H1 (cell line): ENCODE data around the gene MCEMP1. TPM values are rescaled to one million over a fixed set of nuclear protein-coding genes. Genes with fewer than 3 reads are reported as not detected.

Experiments used
- CTCF ChIA-PET: fragments of 300-600 bp; sonication (Branson Sonifier 250); formaldehyde crosslinking; loops from one replicate; lab custom pipeline; 2021; ENCODE audit not compliant: partially characterized antibody; lab: Charles Lee
- POLR2A ChIA-PET: fragments of 300-600 bp; sonication (Branson Sonifier 250); formaldehyde crosslinking; loops from one replicate; lab custom pipeline; 2021; ENCODE audit warnings: inconsistent platforms; ENCODE audit not compliant: partially characterized antibody; lab: Charles Lee
- DNase-seq, 2 experiments: peaks; one replicate each; pipeline versions ENCODE4 v3.0.0 to v3.0.0-alpha.2; 2010 to 2022; ENCODE audit warnings: low spot score in 2 of 2, low read depth in 1 of 2, mixed read lengths in 1 of 2
- FAIRE-seq: peaks from 2 replicates; lab custom pipeline; 2011; peaks lifted over from hg19 to GRCh38; lab: Jason Lieb, UNC
- H2AFZ ChIP-seq: 2 replicates; pipeline ENCODE4 v1.8.1; 2012; ENCODE audit warnings: low read length, inconsistent platforms
- H2AK5ac ChIP-seq: 2 replicates; pipeline ENCODE4 v1.6.1; 2013; ENCODE audit warnings: low read depth, low read length
- H2BK120ac ChIP-seq: replicated peaks from 2 replicates; pipeline ENCODE3; 2013; ENCODE audit warnings: low read depth, low read length, inconsistent platforms
- H2BK12ac ChIP-seq: 2 replicates; pipeline ENCODE4 v1.6.1; 2013; ENCODE audit warnings: low read depth, low read length
- H2BK15ac ChIP-seq: 2 replicates; pipeline ENCODE4 v1.6.1; 2013; ENCODE audit warnings: low read length
- H2BK20ac ChIP-seq: 2 replicates; pipeline ENCODE4 v1.6.1; 2013; ENCODE audit warnings: low read length
- H2BK5ac ChIP-seq: 2 replicates; pipeline ENCODE4 v1.6.1; 2013; ENCODE audit warnings: low read depth, low read length
- H3K14ac ChIP-seq: 2 replicates; pipeline ENCODE4 v1.6.1; 2013; ENCODE audit warnings: inconsistent platforms; ENCODE audit not compliant: insufficient read length
- H3K18ac ChIP-seq: 2 replicates; pipeline ENCODE4 v1.6.1; 2013; ENCODE audit warnings: low read length; ENCODE audit errors: extremely low read depth
- H3K23ac ChIP-seq: 2 replicates; pipeline ENCODE4 v1.6.1; 2013; ENCODE audit warnings: inconsistent platforms; ENCODE audit not compliant: insufficient read length
- H3K23me2 ChIP-seq: 2 replicates; pipeline ENCODE4 v1.6.1; 2013; ENCODE audit warnings: low read depth, low read length
- H3K27ac ChIP-seq: 2 replicates; pipeline ENCODE4 v1.6.1; 2011; ENCODE audit warnings: low read depth, low read length, inconsistent platforms
- H3K27me3 ChIP-seq, 4 experiments: replicated peaks in 1 of 4; 1 replicate in 1 of 4; 2 replicates in 3 of 4; pipeline versions ENCODE4 v1.6.1 to v1.8.1; 2011 to 2013; ENCODE audit warnings: low read length in 3 of 4, mild to moderate bottlenecking in 3 of 4, inconsistent platforms in 2 of 4, mixed read lengths in 2 of 4, moderate library complexity in 1 of 4; ENCODE audit not compliant: control insufficient read depth in 3 of 4, insufficient read depth in 3 of 4; ENCODE audit errors: extremely low read depth in 1 of 4
- H3K36me3 ChIP-seq, 4 experiments: 2 replicates each; pipeline versions ENCODE4 v1.6.1 to v1.8.1; 2011 to 2013; ENCODE audit warnings: mild to moderate bottlenecking in 4 of 4, low read length in 3 of 4, moderate library complexity in 2 of 4, control low read depth in 1 of 4, inconsistent platforms in 1 of 4; ENCODE audit not compliant: insufficient read depth in 4 of 4, control insufficient read depth in 2 of 4
- H3K4ac ChIP-seq: replicated peaks from 2 replicates; pipeline ENCODE3; 2013; ENCODE audit warnings: low read length, low read depth, mixed read lengths, inconsistent platforms; ENCODE audit not compliant: insufficient read length
- H3K4me1 ChIP-seq, 4 experiments: replicated peaks in 1 of 4; 1 replicate in 1 of 4; 2 replicates in 3 of 4; pipeline versions ENCODE4 v1.6.1 to v1.8.1; 2011 to 2013; ENCODE audit warnings: low read length in 3 of 4, inconsistent platforms in 2 of 4, mixed read lengths in 1 of 4; ENCODE audit not compliant: insufficient read depth in 4 of 4, control insufficient read depth in 3 of 4
- H3K4me2 ChIP-seq, 2 experiments: 2 replicates each; pipeline versions ENCODE4 v1.6.1 to v1.8.1; 2011 to 2013; ENCODE audit warnings: low read depth in 2 of 2, low read length in 2 of 2, control low read depth in 1 of 2, inconsistent platforms in 1 of 2, mild to moderate bottlenecking in 1 of 2; ENCODE audit not compliant: insufficient read depth in 1 of 2
- H3K4me3 ChIP-seq, 4 experiments: fragments of 200-600, 300-600 bp in 1 of 4; sonication (generic), shearing (Covaris generic), sonication (Bioruptor Twin) in 1 of 4; 2 replicates each; pipeline versions ENCODE4 v1.5.1 to v1.8.1; 2011 to 2016; ENCODE audit warnings: low read length in 4 of 4, low read depth in 3 of 4, control low read depth in 2 of 4, inconsistent platforms in 2 of 4, mild to moderate bottlenecking in 2 of 4, mixed read lengths in 1 of 4, moderate library complexity in 1 of 4; ENCODE audit not compliant: insufficient read depth in 2 of 4; ENCODE audit errors: extremely low read depth in 1 of 4
- H3K56ac ChIP-seq: replicated peaks from 2 replicates; pipeline ENCODE3; 2013; ENCODE audit warnings: low read depth, mild to moderate bottlenecking, mixed read lengths, low read length, inconsistent platforms; ENCODE audit not compliant: insufficient read length
- H3K79me1 ChIP-seq: 2 replicates; pipeline ENCODE4 v1.6.1; 2013; ENCODE audit warnings: low read depth, low read length, control low read depth
- H3K79me2 ChIP-seq, 2 experiments: 2 replicates each; pipeline versions ENCODE4 v1.6.1 to v1.8.1; 2012 to 2013; ENCODE audit warnings: low read length in 2 of 2, mild to moderate bottlenecking in 2 of 2, inconsistent platforms in 1 of 2; ENCODE audit not compliant: insufficient read depth in 2 of 2, control insufficient read depth in 1 of 2
- H3K9ac ChIP-seq, 4 experiments: replicated peaks in 1 of 4; 1 replicate in 1 of 4; 2 replicates in 3 of 4; pipeline versions ENCODE4 v1.6.1 to v1.8.1; 2011 to 2013; ENCODE audit warnings: low read depth in 3 of 4, low read length in 3 of 4, control low read depth in 2 of 4, mild to moderate bottlenecking in 2 of 4, moderate library complexity in 2 of 4, inconsistent platforms in 1 of 4; ENCODE audit errors: extremely low read depth in 1 of 4
- H3K9me3 ChIP-seq, 2 experiments: 2 replicates each; pipeline versions ENCODE4 v1.6.1 to v1.8.1; 2012 to 2013; ENCODE audit warnings: mild to moderate bottlenecking in 2 of 2, moderate library complexity in 2 of 2, control low read depth in 1 of 2, inconsistent platforms in 1 of 2, low read depth in 1 of 2, low read length in 1 of 2, mixed read lengths in 1 of 2; ENCODE audit not compliant: insufficient read depth in 2 of 2
- H4K20me1 ChIP-seq, 2 experiments: replicated peaks in 1 of 2; 2 replicates each; pipeline versions ENCODE3 to v1.8.1; 2011 to 2013; ENCODE audit warnings: inconsistent platforms in 2 of 2, low read length in 2 of 2, mild to moderate bottlenecking in 1 of 2; ENCODE audit not compliant: insufficient read depth in 2 of 2, control insufficient read depth in 1 of 2
- H4K5ac ChIP-seq: 2 replicates; pipeline ENCODE4 v1.6.1; 2013; ENCODE audit warnings: low read length, low read depth, mixed read lengths, inconsistent platforms; ENCODE audit not compliant: insufficient read length
- H4K8ac ChIP-seq: 2 replicates; pipeline ENCODE4 v1.8.0; 2013; ENCODE audit warnings: mild to moderate bottlenecking, moderate library complexity, low read length, inconsistent platforms; ENCODE audit not compliant: insufficient read depth; ENCODE audit errors: extremely low read depth
- H4K91ac ChIP-seq: replicated peaks from 2 replicates; pipeline ENCODE3; 2013; ENCODE audit warnings: low read length, mixed read lengths, inconsistent platforms; ENCODE audit not compliant: insufficient read length
- CREB1 ChIP-seq: IDR thresholded peaks from 2 replicates; pipeline ENCODE4 v1.6.1; 2012; ENCODE audit warnings: inconsistent platforms
- EGR1 ChIP-seq: IDR thresholded peaks from 2 replicates; pipeline ENCODE4 v1.6.1; 2011; ENCODE audit warnings: low read depth, low read length, borderline replicate concordance
- MAX ChIP-seq: IDR thresholded peaks from 2 replicates; pipeline ENCODE4 v1.6.1; 2012; ENCODE audit warnings: inconsistent platforms
- SIX5 ChIP-seq: IDR thresholded peaks from 2 replicates; pipeline ENCODE4 v1.6.1; 2011; ENCODE audit warnings: mild to moderate bottlenecking, low read depth, low read length
- SP2 ChIP-seq: IDR thresholded peaks from 2 replicates; pipeline ENCODE4 v1.6.1; 2012; ENCODE audit warnings: mild to moderate bottlenecking, low read length, inconsistent platforms
- SUZ12 ChIP-seq: fragments of 200-600 bp; sonication (generic); IDR thresholded peaks from 2 replicates; pipeline ENCODE4 v1.6.1; 2012; ENCODE audit warnings: mild to moderate bottlenecking, inconsistent platforms, low read length, moderate library complexity, mixed read lengths
- TBP ChIP-seq: IDR thresholded peaks from 2 replicates; pipeline ENCODE4 v1.6.1; 2011; ENCODE audit warnings: low read depth, low read length, improper control_type of control experiment
- TCF12 ChIP-seq: IDR thresholded peaks from 2 replicates; pipeline ENCODE4 v1.6.1; 2011; ENCODE audit warnings: low read depth, mild to moderate bottlenecking, low read length
- YY1 ChIP-seq: IDR thresholded peaks from 2 replicates; pipeline ENCODE4 v1.6.1; 2011; ENCODE audit warnings: low read depth, mild to moderate bottlenecking, low read length
- WGBS, 2 experiments: shearing (Covaris generic) in 1 of 2; methylation state at CpG; one replicate each; pipeline versions ENCODE4 v1.1.6 to v1.1.7; 2013 to 2015; ENCODE audit warnings: low lambda C conversion rate in 2 of 2, mixed read lengths in 2 of 2, inconsistent platforms in 1 of 2, low coverage in 1 of 2, missing lambda C conversion rate in 1 of 2; ENCODE audit not compliant: insufficient replicate concordance in 2 of 2, insufficient coverage in 1 of 2, insufficient read length in 1 of 2; ENCODE audit errors: extremely low coverage in 1 of 2, missing lambda C conversion rate in 1 of 2; 5-methylcytosine and 5-hydroxymethylcytosine counted together
- polyA plus RNA-seq, 7 experiments: library from polyadenylated mRNA; depleted of rRNA in 3 of 7; stranded (reverse) in 5 of 7; unstranded in 2 of 7; fragments of >200 nt in 5 of 7; fragments of 200-250 nt in 2 of 7; gene quantifications; 1 replicate in 5 of 7; 2 replicates in 1 of 7; 4 replicates in 1 of 7; pipeline versions ENCODE4 v1.2.1 to v1.2.3, GENCODE V29; 2011 to 2013; ENCODE audit warnings: missing spikeins in 2 of 7, mixed read lengths in 2 of 7
- total RNA-seq: library from RNA; stranded (reverse); fragmentation: NEBNext Ultra II Directional; extraction: Animal tissue kit (Norgen Biotek cat#: 25700); gene quantifications from 2 replicates; pipeline ENCODE4 v1.2.1, GENCODE V29; 2021
- TF ChIP-seq, protein P1 (sequence below): IDR thresholded peaks from 2 replicates; pipeline ENCODE4 v1.6.1; 2012; ENCODE audit warnings: low read length, inconsistent platforms

MCEMP1 gene
- total and polyA plus RNA-seq, 2 of the 8 experiments (the other 6 are each of a cell fraction or from before 2014, with no cell fraction given): not detected

DNA sequence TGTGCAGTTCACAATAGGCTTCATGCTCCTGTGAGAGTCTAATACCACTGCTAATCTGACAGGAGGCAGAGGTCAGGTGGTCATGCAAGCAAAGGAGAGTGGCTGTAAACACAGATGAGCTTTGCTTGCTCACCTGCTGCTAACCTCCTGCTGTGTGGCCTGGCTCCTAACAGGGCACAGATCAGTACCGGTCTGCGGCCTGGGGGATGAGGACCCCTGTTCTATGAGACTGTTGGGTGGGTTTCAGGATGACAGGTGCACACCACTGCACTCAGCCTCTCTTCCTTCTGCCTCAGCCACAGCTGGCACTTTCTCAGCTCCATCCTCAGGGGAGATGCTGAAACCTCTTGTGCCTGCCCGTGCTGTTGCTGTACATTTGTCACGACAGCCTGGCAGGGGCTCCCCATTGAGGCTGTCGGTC lies 45.4 kb downstream of the MCEMP1 start:
- H3K14ac ChIP-seq: no peak overlapping the region
- no peaks in the 10 kb centered on the region for H3K79me2 ChIP-seq
- H3K56ac ChIP-seq: no peak overlapping the region
- no peak overlapping the region for H2BK15ac ChIP-seq
- H4K91ac ChIP-seq: no peak overlapping the region
- no peak overlapping the region for H2BK5ac ChIP-seq
- no peak overlapping the region for H2AK5ac ChIP-seq
- ChIA-PET CTCF (interaction anchor here (0.7 to 3.4 kb wide), 4 partner anchors 21 to 222 kb away, joined by 3 to 9 read pairs (median 4); partner anchors contain the start of gene TRAPPC5), POLR2A (interaction anchor here (0.6 to 1.0 kb wide), 2 partner anchors 59 to 297 kb away, joined by 3 read pairs; no protein-coding TSS in a partner anchor)
- no peak overlapping the region for H3K18ac ChIP-seq
- no peak overlapping the region for H3K9ac ChIP-seq
- no peak overlapping the region for H3K4ac ChIP-seq
- H4K8ac ChIP-seq: no peak overlapping the region
- H2AFZ ChIP-seq: no peak overlapping the region
- no peak overlapping the region for H3K23ac ChIP-seq
- 85% methylated on average over 5 of the region's 5 CpGs; no CpG with 5 or more reads in 1 of the 2 experiments for WGBS, 2 experiments
- no peak overlapping the region for H3K4me3 ChIP-seq
- no peaks in the 10 kb centered on the region for H4K20me1 ChIP-seq
- DNase-seq (no peak), FAIRE-seq (no peak)
- H3K27ac ChIP-seq: no peak overlapping the region
- no peaks in the 10 kb centered on the region for H3K4me1 ChIP-seq
- H3K4me2 ChIP-seq: no peak overlapping the region
- 0 out of 7 replicates have a peak, but pooled peaks cover 0 to under 1% (median 0%) of the 10 kb centered on the region in 4 experiments for H3K27me3 ChIP-seq
- H3K36me3 ChIP-seq: no peaks in the 10 kb centered on the region
- H4K5ac ChIP-seq: no peak overlapping the region
- H3K23me2 ChIP-seq: 0 out of 2 replicates have a peak, but pooled peaks cover 2% of the 10 kb centered on the region
- TF ChIP-seq SUZ12 (no peak), SP2 (no peak), CREB1 (no peak), SIX5 (no peak), MAX (no peak), YY1 (no peak), EGR1 (no peak), TBP (no peak), TCF12 (no peak)
- TF ChIP-seq, protein P1, sequence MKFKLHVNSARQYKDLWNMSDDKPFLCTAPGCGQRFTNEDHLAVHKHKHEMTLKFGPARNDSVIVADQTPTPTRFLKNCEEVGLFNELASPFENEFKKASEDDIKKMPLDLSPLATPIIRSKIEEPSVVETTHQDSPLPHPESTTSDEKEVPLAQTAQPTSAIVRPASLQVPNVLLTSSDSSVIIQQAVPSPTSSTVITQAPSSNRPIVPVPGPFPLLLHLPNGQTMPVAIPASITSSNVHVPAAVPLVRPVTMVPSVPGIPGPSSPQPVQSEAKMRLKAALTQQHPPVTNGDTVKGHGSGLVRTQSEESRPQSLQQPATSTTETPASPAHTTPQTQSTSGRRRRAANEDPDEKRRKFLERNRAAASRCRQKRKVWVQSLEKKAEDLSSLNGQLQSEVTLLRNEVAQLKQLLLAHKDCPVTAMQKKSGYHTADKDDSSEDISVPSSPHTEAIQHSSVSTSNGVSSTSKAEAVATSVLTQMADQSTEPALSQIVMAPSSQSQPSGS: no peak
- H2BK20ac ChIP-seq: no peak overlapping the region; the same call in 1 of the 2 replicates
- no peak overlapping the region for H2BK12ac ChIP-seq
- H3K9me3 ChIP-seq: no peaks in the 10 kb centered on the region
- H3K79me1 ChIP-seq: no peaks in the 10 kb centered on the region
- no peak overlapping the region for H2BK120ac ChIP-seq
